ENCODE results near the gene SLC25A21.
"Not testable (repeated sequence)": the region's sequence is repeated elsewhere in the genome, so short reads cannot be mapped to it uniquely, and the experiment has no call there.

The SLC25A21 gene

GRCh38 chr14:36822685-36823084 is 349.7 kb downstream of the SLC25A21 start:
- DNase-seq (ENCODE audit: low read depth in 2 of 2) = no peak

DNA sequence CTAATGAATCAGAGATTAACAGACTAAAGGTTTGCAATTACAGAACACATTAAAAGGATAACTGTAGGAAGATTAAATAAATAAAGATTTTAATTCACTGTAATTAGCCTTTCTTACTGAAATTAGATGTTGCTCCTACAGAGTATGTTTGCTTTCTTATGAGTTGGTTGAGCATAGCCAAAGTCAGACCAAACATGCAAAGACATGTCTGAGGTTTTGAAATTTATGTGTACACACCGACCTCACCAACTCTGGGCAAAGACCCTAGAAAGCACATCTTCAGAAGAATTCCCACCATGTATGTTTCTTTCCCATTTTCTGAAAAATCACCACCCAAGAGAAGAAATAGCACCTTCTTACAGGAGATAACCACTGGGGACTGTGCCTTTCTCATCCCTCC is 351.5 kb downstream of the SLC25A21 start:
- DNase-seq (ENCODE audit: low read depth in 2 of 2) = no peak

DNA sequence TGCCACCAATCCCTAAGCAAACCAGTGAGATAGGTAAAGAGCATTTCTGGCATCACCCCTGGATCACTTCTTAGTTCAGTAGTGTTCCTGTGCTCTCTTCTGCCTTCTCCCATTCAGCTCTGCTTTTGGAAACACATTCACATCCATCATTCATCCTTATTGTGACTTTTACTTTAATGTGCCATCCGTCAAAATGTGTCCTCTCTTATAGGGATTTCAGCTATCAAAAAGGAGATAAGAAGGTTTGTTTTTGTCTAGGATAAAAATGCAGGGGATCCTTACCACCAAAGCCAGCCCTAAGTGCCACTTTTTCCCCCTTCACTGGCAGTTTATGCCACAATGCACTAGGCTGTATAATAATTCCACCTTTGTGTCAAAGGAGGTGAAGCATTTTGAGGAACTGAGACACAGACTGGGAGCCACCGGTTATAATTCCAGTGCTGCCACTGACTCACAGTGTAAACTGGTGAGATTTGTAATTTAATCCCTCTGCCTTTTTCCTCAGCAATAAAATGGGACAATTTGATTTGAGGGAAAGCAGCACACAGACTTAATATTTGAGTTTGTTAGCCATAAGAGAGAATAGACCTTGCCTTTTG is 352.2 kb downstream of the SLC25A21 start:
- no peak for DNase-seq (ENCODE audit: low read depth in 2 of 2)

DNA sequence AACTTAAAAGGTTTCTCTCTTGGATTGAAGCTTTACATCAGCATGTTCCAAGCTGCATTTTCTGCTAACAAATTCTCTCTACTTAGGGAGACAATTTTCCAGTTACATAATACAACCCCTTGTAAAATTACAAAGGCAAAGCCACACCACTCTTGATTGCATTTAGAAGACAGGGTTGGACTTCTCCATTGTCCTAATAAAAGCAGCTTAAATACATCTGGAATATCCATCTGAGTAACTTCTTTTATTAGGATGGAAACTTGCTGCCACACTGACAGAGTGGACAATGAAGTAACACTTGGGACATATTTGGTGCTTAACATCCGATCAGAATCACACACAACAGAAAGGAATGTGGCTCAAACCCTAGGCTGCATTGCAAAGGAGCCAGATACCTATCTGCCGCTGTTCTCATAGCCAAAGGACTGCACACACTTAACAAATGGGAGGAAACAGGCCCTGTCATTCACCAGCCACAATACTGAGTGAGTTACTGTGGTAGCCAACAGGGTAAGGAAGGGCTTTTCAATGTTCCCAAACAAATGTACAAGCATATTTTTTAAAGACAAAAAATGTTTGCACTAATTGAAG is 353.5 kb downstream of the SLC25A21 start:
- DNase-seq (ENCODE audit: low read depth in 2 of 2) = no peak

- no peak for DNase-seq (ENCODE audit: low read depth in 2 of 2)
Observed at GRCh38 chr14:36818246-36818645, 354.2 kb downstream of the SLC25A21 start.

DNA sequence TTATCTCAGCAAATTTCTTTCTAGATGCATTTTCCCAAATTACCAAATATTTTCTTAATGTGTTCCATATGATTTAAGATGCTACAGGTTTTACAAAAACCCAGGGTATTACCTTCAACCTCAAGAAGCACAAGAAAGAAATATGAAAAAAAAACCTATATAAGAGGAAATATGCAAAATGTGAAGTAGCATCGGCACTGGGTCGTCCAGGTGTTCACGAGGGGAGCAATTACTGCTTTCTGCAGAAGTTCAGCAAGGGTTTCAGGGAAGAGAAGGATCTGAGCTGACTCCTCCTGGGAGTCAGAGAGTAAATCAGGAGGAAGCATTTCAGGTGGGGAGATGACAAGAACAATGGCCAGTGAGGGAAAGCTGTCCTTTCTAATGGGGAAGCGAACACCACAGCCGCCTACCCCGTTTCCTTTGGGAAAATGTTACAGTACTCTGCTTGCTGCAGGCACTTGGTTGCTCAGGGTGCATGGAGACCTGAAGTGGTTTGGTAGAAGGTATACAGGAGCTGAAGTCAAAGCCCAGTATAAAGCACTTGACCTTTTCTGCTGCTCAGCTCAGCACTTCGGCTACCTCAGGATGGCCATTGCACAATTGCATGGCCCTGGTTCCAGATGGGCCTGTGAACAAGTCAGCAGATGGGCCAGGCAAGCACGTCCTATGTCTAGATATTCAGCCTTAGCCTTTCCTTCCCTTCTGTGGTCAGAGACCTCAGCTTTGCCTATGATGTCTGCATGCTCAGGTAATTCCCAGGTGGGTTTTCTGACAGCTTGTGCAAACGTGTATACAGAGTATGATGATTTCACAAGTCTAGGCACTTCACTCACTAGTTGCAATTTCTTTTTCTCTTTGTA is 355.1 kb downstream of the SLC25A21 start:
- DNase-seq (ENCODE audit: low read depth in 2 of 2) = no peak

DNA sequence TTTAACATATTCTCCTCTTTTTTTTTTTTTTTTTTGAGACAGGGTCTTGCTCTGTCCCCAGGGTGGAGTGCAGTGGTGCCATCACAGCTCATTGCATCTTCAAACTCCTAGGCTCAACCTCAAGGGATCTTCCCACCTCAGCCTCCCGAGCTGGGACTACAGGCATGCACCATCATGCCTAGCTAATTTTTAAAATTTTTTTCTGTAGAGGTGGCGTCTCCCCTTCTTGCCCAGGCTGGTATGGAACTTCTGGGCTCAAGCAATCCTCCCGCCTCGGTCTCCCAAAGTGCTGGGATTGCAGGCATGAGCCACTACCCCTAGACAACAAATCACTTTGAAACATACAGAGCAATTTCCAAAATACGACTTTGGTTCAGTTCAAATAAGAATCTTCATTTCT is 355.9 kb downstream of the SLC25A21 start:
- no peak for DNase-seq (ENCODE audit: low read depth in 2 of 2)

GRCh38 chr14:36814783-36815182 is 357.6 kb downstream of the SLC25A21 start:
- DNase-seq (ENCODE audit: low read depth in 2 of 2) = not testable (repeated sequence)

DNA sequence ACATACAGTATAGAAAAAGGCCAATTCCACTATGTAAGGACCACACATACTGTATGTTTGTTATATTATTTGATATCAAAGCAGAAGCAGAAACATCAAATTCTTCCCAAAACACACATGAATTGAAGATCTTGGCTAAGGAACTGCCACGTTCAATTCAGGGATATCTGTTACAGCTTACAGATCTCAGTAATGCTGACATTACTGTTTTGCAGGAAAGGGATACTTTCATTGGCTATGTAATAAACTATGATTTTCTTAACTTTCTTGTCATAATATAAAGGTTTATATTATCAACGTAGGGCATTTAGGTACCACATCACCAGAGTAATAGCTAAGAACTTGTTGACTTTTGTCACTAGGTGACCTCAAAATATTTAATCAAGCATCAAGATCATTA is 362.2 kb downstream of the SLC25A21 start:
- no peak for DNase-seq (ENCODE audit: low read depth in 2 of 2)

GRCh38 chr14:36807727-36808126 is 364.7 kb downstream of the SLC25A21 start:
- no peak for DNase-seq (ENCODE audit: low read depth in 2 of 2)

- no peak for DNase-seq (ENCODE audit: low read depth in 2 of 2)
Observed at GRCh38 chr14:36805131-36805559, 367.3 kb downstream of the SLC25A21 start.

DNA sequence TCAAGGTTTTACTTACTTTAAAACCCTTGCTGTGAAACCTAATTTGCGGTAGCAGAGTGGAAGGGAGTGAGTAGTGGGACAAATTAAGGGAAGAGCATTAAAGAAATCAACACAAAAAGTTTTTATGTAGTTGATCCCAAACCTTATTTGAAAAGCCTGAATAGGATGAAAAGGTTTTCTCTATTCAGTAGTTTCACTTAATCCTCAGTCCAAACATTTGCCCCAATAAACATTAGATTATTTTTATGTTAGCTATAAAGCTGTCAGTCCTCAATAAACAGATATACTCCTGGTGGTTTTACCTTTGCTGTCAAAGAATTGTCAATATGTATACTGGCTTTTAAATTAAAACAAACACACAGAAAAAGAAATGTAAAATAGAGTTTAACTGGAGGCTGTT is 374.8 kb downstream of the SLC25A21 start:
- no peak for DNase-seq (ENCODE audit: low read depth in 2 of 2)

GRCh38 chr14:36791402-36791801 is 381.0 kb downstream of the SLC25A21 start:
- no peak for DNase-seq (ENCODE audit: low read depth in 2 of 2)

GRCh38 chr14:36785511-36785910 is 386.9 kb downstream of the SLC25A21 start:
- no peak for DNase-seq (ENCODE audit: low read depth in 2 of 2)

- DNase-seq (ENCODE audit: low read depth in 2 of 2) = no peak
Observed at GRCh38 chr14:36784541-36784940, 387.9 kb downstream of the SLC25A21 start.

GRCh38 chr14:36781897-36782296 is 390.5 kb downstream of the SLC25A21 start:
- no peak for DNase-seq (ENCODE audit: low read depth in 2 of 2)

DNA sequence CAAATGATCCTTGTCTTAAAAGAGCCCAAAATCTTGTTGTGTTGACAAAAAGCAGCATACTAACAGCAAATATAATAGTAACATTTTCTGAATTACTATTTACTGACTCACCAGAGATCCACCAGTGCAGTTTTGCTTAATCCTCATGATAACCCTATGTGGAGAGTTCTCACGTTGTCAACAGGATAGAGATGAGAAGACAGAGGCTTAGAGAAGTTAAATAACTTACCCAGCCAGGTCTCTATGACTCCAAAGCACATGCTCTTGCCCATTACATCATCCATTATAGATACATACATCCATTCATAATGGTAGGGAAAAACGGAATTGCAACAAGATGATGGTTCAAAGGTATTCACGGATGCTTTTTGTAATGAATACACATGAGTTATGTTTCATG is 398.8 kb downstream of the SLC25A21 start:
- no peak for DNase-seq (ENCODE audit: low read depth in 2 of 2)

GRCh38 chr14:36773136-36773540 is 399.3 kb downstream of the SLC25A21 start:
- DNase-seq (ENCODE audit: low read depth in 2 of 2) = no peak

- DNase-seq (ENCODE audit: low read depth in 2 of 2) = no peak
Observed at GRCh38 chr14:36771028-36771640, 401.3 kb downstream of the SLC25A21 start.

- no peak for DNase-seq (ENCODE audit: low read depth in 2 of 2)
Observed at GRCh38 chr14:36768638-36769337, 403.6 kb downstream of the SLC25A21 start.

GRCh38 chr14:36767603-36768281 is 404.7 kb downstream of the SLC25A21 start:
- no peak for DNase-seq (ENCODE audit: low read depth in 2 of 2)

All from stimulated activated CD4-positive, alpha-beta T cell treated with anti-CD3 and anti-CD28 coated beads, Interleukin-1b, Interleukin-23, amount 100 ng/mL, for 1 hour (primary cell).